GM12878 (cell line): ENCODE data around the gene ZNF214. TPM values are rescaled to one million over a fixed set of nuclear protein-coding genes. Genes with fewer than 3 reads are reported as not detected.

Experiments
- ATAC-seq: fragments of 200-7000 bp; cut with Tn5 transposase; 3 replicates; pipeline ENCODE4 v1.9.1; 2020; ENCODE audit warnings: mild to moderate bottlenecking, moderate library complexity
- BruUV-seq: library from RNA; stranded (reverse); fragments of 400-500 nt; replicated peaks from 2 replicates; lab custom pipeline; 2021; lab: Mats Ljungman, UMichigan
- CTCF ChIA-PET: fragments of 300-600 bp; sonication (Branson Sonifier 250); formaldehyde crosslinking; extraction: SDS; loops from one replicate; lab custom pipeline; 2021; ENCODE audit warnings: inconsistent platforms; lab: Yijun Ruan, JAX
- POLR2A ChIA-PET: fragments of 350-600 bp; formaldehyde crosslinking; extraction: SDS; loops from one replicate; lab custom pipeline; 2021; ENCODE audit warnings: inconsistent platforms; lab: Charles Lee
- RAD21 ChIA-PET: fragments of 300-600 bp; sonication (Branson Sonifier 250); formaldehyde crosslinking; loops from one replicate; lab custom pipeline; 2023; ENCODE audit warnings: antibody characterized with exemption; ENCODE audit not compliant: unreplicated experiment; lab: Charles Lee
- SMC1A ChIA-PET: fragments of 300-600 bp; sonication (Branson Sonifier 250); formaldehyde crosslinking; loops from one replicate; lab custom pipeline; 2023; ENCODE audit not compliant: unreplicated experiment, uncharacterized antibody; lab: Charles Lee
- DNase-seq: peaks from one replicate; pipeline ENCODE4 v3.0.0-alpha.2; 2011; ENCODE audit warnings: low read depth, low spot score
- FAIRE-seq: peaks from 3 replicates; lab custom pipeline; 2011; peaks lifted over from hg19 to GRCh38; lab: Jason Lieb, UNC
- H2AFZ ChIP-seq: 2 replicates; pipeline ENCODE4 v1.6.0; 2011; ENCODE audit warnings: low read depth, low read length, control low read depth; ENCODE audit not compliant: control insufficient read depth
- H3K27ac ChIP-seq: 2 replicates; pipeline ENCODE4 v1.5.1; 2011; ENCODE audit warnings: control low read depth; ENCODE audit not compliant: control insufficient read depth, insufficient read depth
- H3K27me3 ChIP-seq, 2 experiments: replicated peaks in 1 of 2; 2 replicates each; pipeline versions ENCODE4 v1.6.0 to v1.6.1; 2011; ENCODE audit warnings: low read length in 1 of 2; ENCODE audit not compliant: control insufficient read depth in 2 of 2, insufficient read depth in 2 of 2
- H3K36me3 ChIP-seq, 2 experiments: 2 replicates each; pipeline ENCODE4 v1.5.1; 2011; ENCODE audit warnings: low read length in 1 of 2; ENCODE audit not compliant: control insufficient read depth in 2 of 2, insufficient read depth in 2 of 2
- H3K4me1 ChIP-seq: 2 replicates; pipeline ENCODE4 v1.6.1; 2011; ENCODE audit warnings: mild to moderate bottlenecking, low read length, moderate library complexity, mixed read lengths; ENCODE audit not compliant: control insufficient read depth, insufficient read depth
- H3K4me2 ChIP-seq: 2 replicates; pipeline ENCODE4 v1.6.0; 2011; ENCODE audit warnings: control low read depth; ENCODE audit not compliant: control insufficient read depth, insufficient read depth
- H3K4me3 ChIP-seq: fragments of 200-600 bp; sonication (generic); 2 replicates; pipeline ENCODE4 v1.5.1; 2016
- H3K79me2 ChIP-seq: 2 replicates; pipeline ENCODE4 v1.6.0; 2011; ENCODE audit warnings: low read length; ENCODE audit not compliant: control insufficient read depth, insufficient read depth
- H3K9ac ChIP-seq: 2 replicates; pipeline ENCODE4 v1.8.0; 2011; ENCODE audit warnings: low read length, control low read depth, mixed read lengths; ENCODE audit not compliant: control insufficient read depth, insufficient read depth
- H3K9me3 ChIP-seq: replicated peaks from 3 replicates; pipeline ENCODE4 v1.5.1; 2011; ENCODE audit warnings: mild to moderate bottlenecking, low read length; ENCODE audit not compliant: control insufficient read depth, insufficient read depth
- H4K20me1 ChIP-seq: 2 replicates; pipeline ENCODE4 v1.6.0; 2011; ENCODE audit not compliant: control insufficient read depth, insufficient read depth
- EGR1 ChIP-seq, 2 experiments: IDR thresholded peaks; 1 replicate in 1 of 2; 2 replicates in 1 of 2; pipeline ENCODE4 v1.6.1; 2011 to 2012; ENCODE audit warnings: low read depth in 2 of 2, low read length in 2 of 2, borderline replicate concordance in 1 of 2, mild to moderate bottlenecking in 1 of 2, moderate library complexity in 1 of 2
- JUND ChIP-seq: IDR thresholded peaks from 2 replicates; pipeline ENCODE4 v1.6.1; 2012; ENCODE audit warnings: low read depth, mild to moderate bottlenecking, low read length, improper control_type of control experiment, moderate library complexity
- NR2C2 ChIP-seq: IDR thresholded peaks from 2 replicates; pipeline ENCODE4 v1.6.1; 2011; ENCODE audit warnings: borderline replicate concordance, low read depth; ENCODE audit not compliant: control insufficient read depth, insufficient read length
- POU2F2 ChIP-seq: IDR thresholded peaks from 3 replicates; pipeline ENCODE4 v1.6.1; 2011; ENCODE audit warnings: low read depth, mild to moderate bottlenecking, low read length, borderline replicate concordance
- SREBF1 ChIP-seq: IDR thresholded peaks from 2 replicates; pipeline ENCODE4 v1.6.1; 2012; ENCODE audit warnings: mild to moderate bottlenecking, low read length
- ZNF217 ChIP-seq: fragments of 450-650 bp; IDR thresholded peaks from 2 replicates; pipeline ENCODE4 v1.6.1; 2017; ENCODE audit warnings: antibody characterized with exemption, mild to moderate bottlenecking
- WGBS: methylation state at CpG from one replicate; pipeline ENCODE4 v1.1.6; 2016; ENCODE audit warnings: low lambda C conversion rate; ENCODE audit not compliant: insufficient replicate concordance, insufficient coverage; ENCODE audit errors: missing lambda C conversion rate; 5-methylcytosine and 5-hydroxymethylcytosine counted together
- in situ Hi-C: fragments of 300-500 bp; cut with MboI; formaldehyde crosslinking; loops from 9 replicates; pipeline ENCODE4 v1.14.3; 2018; ENCODE audit warnings: mixed read lengths
- intact Hi-C: fragments of 100-400 bp; cut with micrococcal nuclease; formaldehyde crosslinking; loops from one replicate; pipeline ENCODE4 v1.14.2; 2022; ENCODE audit not compliant: unreplicated experiment
- polyA plus RNA-seq, 11 experiments: library from polyadenylated mRNA; depleted of rRNA in 4 of 11; unstranded in 6 of 11; stranded (reverse) in 5 of 11; fragments of >200 nt; fragmentation: Nextera tagmentation in 4 of 11; fragmentation: Illumina TruSeq in 1 of 11; extraction: Ambion mirVana in 4 of 11; extraction: Trizol in 1 of 11; gene quantifications; 1 replicate in 1 of 11; 2 replicates in 10 of 11; pipeline versions ENCODE4 v1.2.1 to v1.2.3, GENCODE V29; 2011 to 2016; ENCODE audit warnings: inconsistent platforms in 2 of 11, missing spikeins in 2 of 11, low read depth in 1 of 11
- total RNA-seq, 4 experiments: library from RNA; depleted of rRNA in 3 of 4; stranded (reverse); fragments of >200 nt in 3 of 4; fragmentation: Illumina TruSeq in 1 of 4; extraction: Trizol in 1 of 4; gene quantifications; 2 replicates each; pipeline versions ENCODE4 v1.2.1 to v1.2.3, GENCODE V29; 2013 to 2021
- TF ChIP-seq, protein P1 (sequence below): IDR thresholded peaks from 2 replicates; pipeline ENCODE4 v1.6.1; 2012; ENCODE audit warnings: improper control_type of control experiment, low read depth, low read length; ENCODE audit not compliant: insufficient replicate concordance
- TF ChIP-seq, protein P2 (sequence below): fragments of 450-650 bp; IDR thresholded peaks from 2 replicates; pipeline ENCODE4 v1.6.1; 2016; ENCODE audit warnings: mild to moderate bottlenecking
- TF ChIP-seq, protein P3 (sequence below): IDR thresholded peaks from 2 replicates; pipeline ENCODE4 v1.6.1; 2011; ENCODE audit warnings: borderline replicate concordance, low read depth, mild to moderate bottlenecking, moderate library complexity, low read length; ENCODE audit not compliant: insufficient read depth, poor library complexity, severe bottlenecking
- TF ChIP-seq, protein P4 (sequence below): fragments of 450-650 bp; conservative IDR thresholded peaks from 2 replicates; pipeline ENCODE4 v1.6.1; 2017; ENCODE audit warnings: mild to moderate bottlenecking, moderate library complexity
- TF ChIP-seq, protein P5 (sequence below): IDR thresholded peaks from 2 replicates; pipeline ENCODE4 v1.6.1; 2012; ENCODE audit warnings: low read depth, low read length, improper control_type of control experiment

Gene ZNF214
- total and polyA plus RNA-seq, 10 of the 15 experiments (the other 5 are each of a cell fraction or from before 2014, with no cell fraction given) = 0.18 TPM; not detected in 9

DNA sequence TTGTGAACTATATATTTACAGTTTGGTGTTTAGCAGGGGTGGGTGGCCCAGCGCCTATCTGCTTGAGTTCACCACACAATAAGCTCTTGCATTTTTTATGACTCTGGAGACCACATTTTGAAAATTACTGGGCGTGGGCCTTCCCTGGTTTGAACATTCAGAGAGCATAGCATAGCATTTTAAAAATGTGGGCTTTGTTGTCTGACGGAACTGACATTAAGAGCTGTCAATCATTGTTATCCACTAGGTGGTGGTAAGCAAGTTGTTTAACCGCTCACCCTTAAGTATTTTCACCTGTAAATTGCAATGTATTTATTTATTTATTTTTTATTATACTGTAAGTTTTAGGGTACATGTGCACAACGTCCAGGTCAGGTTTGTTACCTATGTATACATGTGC lies 1.2 kb upstream of the ZNF214 start:
- no peak overlapping the region for H2AFZ ChIP-seq
- H3K4me2 ChIP-seq = no peak overlapping the region
- FAIRE-seq (no peak), DNase-seq (no peak), ATAC-seq (no peak)
- RAD21 ChIA-PET = no interaction called here
- CTCF ChIA-PET = interaction anchor here (1.4 kb wide), 1 partner anchor 20 kb away, joined by 3 read pairs; no protein-coding TSS in a partner anchor
- BruUV-seq = no TSS peak
- H3K4me3 ChIP-seq = no peak overlapping the region
- intact Hi-C loops = no loop called here
- H3K9ac ChIP-seq = no peak overlapping the region
- no peaks in the 10 kb centered on the region for H3K9me3 ChIP-seq
- SMC1A ChIA-PET = no interaction called here
- WGBS = 44% methylated on average over 5 of the region's 5 CpGs
- POLR2A ChIA-PET = no interaction called here
- no peaks in the 10 kb centered on the region for H3K36me3 ChIP-seq
- no peaks in the 10 kb centered on the region for H3K4me1 ChIP-seq
- no peak overlapping the region for H3K27ac ChIP-seq
- no peaks in the 10 kb centered on the region for H4K20me1 ChIP-seq
- in situ Hi-C loops = no loop called here
- no peaks in the 10 kb centered on the region for H3K79me2 ChIP-seq
- peaks cover 0 to 1% of the 10 kb centered on the region in 2 experiments; a peak in 2 of 4 replicates for H3K27me3 ChIP-seq
- TF ChIP-seq, protein P1, sequence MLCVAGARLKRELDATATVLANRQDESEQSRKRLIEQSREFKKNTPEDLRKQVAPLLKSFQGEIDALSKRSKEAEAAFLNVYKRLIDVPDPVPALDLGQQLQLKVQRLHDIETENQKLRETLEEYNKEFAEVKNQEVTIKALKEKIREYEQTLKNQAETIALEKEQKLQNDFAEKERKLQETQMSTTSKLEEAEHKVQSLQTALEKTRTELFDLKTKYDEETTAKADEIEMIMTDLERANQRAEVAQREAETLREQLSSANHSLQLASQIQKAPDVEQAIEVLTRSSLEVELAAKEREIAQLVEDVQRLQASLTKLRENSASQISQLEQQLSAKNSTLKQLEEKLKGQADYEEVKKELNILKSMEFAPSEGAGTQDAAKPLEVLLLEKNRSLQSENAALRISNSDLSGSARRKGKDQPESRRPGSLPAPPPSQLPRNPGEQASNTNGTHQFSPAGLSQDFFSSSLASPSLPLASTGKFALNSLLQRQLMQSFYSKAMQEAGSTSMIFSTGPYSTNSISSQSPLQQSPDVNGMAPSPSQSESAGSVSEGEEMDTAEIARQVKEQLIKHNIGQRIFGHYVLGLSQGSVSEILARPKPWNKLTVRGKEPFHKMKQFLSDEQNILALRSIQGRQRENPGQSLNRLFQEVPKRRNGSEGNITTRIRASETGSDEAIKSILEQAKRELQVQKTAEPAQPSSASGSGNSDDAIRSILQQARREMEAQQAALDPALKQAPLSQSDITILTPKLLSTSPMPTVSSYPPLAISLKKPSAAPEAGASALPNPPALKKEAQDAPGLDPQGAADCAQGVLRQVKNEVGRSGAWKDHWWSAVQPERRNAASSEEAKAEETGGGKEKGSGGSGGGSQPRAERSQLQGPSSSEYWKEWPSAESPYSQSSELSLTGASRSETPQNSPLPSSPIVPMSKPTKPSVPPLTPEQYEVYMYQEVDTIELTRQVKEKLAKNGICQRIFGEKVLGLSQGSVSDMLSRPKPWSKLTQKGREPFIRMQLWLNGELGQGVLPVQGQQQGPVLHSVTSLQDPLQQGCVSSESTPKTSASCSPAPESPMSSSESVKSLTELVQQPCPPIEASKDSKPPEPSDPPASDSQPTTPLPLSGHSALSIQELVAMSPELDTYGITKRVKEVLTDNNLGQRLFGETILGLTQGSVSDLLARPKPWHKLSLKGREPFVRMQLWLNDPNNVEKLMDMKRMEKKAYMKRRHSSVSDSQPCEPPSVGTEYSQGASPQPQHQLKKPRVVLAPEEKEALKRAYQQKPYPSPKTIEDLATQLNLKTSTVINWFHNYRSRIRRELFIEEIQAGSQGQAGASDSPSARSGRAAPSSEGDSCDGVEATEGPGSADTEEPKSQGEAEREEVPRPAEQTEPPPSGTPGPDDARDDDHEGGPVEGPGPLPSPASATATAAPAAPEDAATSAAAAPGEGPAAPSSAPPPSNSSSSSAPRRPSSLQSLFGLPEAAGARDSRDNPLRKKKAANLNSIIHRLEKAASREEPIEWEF = no peak
- TF ChIP-seq, protein P2, sequence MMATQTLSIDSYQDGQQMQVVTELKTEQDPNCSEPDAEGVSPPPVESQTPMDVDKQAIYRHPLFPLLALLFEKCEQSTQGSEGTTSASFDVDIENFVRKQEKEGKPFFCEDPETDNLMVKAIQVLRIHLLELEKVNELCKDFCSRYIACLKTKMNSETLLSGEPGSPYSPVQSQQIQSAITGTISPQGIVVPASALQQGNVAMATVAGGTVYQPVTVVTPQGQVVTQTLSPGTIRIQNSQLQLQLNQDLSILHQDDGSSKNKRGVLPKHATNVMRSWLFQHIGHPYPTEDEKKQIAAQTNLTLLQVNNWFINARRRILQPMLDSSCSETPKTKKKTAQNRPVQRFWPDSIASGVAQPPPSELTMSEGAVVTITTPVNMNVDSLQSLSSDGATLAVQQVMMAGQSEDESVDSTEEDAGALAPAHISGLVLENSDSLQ = no peak
- TF ChIP-seq SREBF1 (no peak), JUND (no peak), EGR1 (IDR thresholded peaks at IDR 0.05; ENCODE audit: borderline replicate concordance in 1 of 2, low read depth in 2 of 2, low read length in 2 of 2) (no peak), POU2F2 (no peak), ZNF217 (no peak), NR2C2 (no peak)
- TF ChIP-seq, protein P3, sequence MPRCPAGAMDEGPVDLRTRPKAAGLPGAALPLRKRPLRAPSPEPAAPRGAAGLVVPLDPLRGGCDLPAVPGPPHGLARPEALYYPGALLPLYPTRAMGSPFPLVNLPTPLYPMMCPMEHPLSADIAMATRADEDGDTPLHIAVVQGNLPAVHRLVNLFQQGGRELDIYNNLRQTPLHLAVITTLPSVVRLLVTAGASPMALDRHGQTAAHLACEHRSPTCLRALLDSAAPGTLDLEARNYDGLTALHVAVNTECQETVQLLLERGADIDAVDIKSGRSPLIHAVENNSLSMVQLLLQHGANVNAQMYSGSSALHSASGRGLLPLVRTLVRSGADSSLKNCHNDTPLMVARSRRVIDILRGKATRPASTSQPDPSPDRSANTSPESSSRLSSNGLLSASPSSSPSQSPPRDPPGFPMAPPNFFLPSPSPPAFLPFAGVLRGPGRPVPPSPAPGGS = no peak
- TF ChIP-seq, protein P4, sequence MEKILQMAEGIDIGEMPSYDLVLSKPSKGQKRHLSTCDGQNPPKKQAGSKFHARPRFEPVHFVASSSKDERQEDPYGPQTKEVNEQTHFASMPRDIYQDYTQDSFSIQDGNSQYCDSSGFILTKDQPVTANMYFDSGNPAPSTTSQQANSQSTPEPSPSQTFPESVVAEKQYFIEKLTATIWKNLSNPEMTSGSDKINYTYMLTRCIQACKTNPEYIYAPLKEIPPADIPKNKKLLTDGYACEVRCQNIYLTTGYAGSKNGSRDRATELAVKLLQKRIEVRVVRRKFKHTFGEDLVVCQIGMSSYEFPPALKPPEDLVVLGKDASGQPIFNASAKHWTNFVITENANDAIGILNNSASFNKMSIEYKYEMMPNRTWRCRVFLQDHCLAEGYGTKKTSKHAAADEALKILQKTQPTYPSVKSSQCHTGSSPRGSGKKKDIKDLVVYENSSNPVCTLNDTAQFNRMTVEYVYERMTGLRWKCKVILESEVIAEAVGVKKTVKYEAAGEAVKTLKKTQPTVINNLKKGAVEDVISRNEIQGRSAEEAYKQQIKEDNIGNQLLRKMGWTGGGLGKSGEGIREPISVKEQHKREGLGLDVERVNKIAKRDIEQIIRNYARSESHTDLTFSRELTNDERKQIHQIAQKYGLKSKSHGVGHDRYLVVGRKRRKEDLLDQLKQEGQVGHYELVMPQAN = no peak
- TF ChIP-seq, protein P5, sequence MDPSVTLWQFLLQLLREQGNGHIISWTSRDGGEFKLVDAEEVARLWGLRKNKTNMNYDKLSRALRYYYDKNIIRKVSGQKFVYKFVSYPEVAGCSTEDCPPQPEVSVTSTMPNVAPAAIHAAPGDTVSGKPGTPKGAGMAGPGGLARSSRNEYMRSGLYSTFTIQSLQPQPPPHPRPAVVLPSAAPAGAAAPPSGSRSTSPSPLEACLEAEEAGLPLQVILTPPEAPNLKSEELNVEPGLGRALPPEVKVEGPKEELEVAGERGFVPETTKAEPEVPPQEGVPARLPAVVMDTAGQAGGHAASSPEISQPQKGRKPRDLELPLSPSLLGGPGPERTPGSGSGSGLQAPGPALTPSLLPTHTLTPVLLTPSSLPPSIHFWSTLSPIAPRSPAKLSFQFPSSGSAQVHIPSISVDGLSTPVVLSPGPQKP = no peak
